Stimulated activated naive CD8-positive, alpha-beta T cell treated with anti-CD3 and anti-CD28 coated beads, Interleukin-15, Interleukin-2, amounts not matched to agents 100 ng/mL and 50 ng/mL, for 24 hours (primary cell): Measurements from ENCODE around the gene SNX6.
"Not testable (repeated sequence)": the region's sequence is repeated elsewhere in the genome, so short reads cannot be mapped to it uniquely, and the experiment has no call there.

Experiments
- H3K27ac Mint-ChIP-seq: one replicate; pipeline ENCODE4 v1.8.0; 2021; ENCODE audit warnings: mild to moderate bottlenecking, mixed read lengths
- H3K27me3 Mint-ChIP-seq: one replicate; pipeline ENCODE4 v1.8.0; 2021; ENCODE audit warnings: mixed read lengths
- H3K36me3 Mint-ChIP-seq: one replicate; pipeline ENCODE4 v1.8.0; 2021; ENCODE audit warnings: low read depth, mixed read lengths
- H3K4me1 Mint-ChIP-seq: one replicate; pipeline ENCODE4 v1.8.0; 2021; ENCODE audit warnings: low read depth, mixed read lengths
- H3K4me3 Mint-ChIP-seq: one replicate; pipeline ENCODE4 v1.8.0; 2021; ENCODE audit warnings: mild to moderate bottlenecking, mixed read lengths
- H3K9me3 Mint-ChIP-seq: one replicate; pipeline ENCODE4 v1.8.0; 2021; ENCODE audit warnings: mixed read lengths

SNX6 gene

DNA sequence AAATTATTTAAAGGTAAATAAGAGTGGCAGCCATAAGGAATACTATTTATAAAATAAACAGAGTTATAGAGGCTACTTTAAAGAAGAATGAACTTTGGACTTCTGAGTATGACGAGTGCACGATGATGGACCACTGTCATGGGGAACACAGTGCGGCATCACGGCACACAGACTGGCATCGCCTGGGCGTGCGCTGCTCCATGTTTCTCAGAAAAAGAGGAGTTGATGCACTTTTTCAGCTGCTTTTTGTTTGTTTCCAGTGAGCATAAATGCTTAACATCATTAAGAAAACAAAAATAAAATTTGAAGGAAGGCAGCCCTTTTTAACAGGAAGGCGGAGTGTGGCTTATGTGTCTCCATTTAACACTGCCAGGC is 67.2 kb downstream of the SNX6 start:
- no peaks in the 10 kb centered on the region for H3K9me3 Mint-ChIP-seq
- H3K27ac Mint-ChIP-seq, result no peak overlapping the region
- H3K36me3 Mint-ChIP-seq, result peaks cover 21% of the 10 kb centered on the region
- H3K4me1 Mint-ChIP-seq, result no peaks in the 10 kb centered on the region
- no peaks in the 10 kb centered on the region for H3K27me3 Mint-ChIP-seq
- no peak overlapping the region for H3K4me3 Mint-ChIP-seq

DNA sequence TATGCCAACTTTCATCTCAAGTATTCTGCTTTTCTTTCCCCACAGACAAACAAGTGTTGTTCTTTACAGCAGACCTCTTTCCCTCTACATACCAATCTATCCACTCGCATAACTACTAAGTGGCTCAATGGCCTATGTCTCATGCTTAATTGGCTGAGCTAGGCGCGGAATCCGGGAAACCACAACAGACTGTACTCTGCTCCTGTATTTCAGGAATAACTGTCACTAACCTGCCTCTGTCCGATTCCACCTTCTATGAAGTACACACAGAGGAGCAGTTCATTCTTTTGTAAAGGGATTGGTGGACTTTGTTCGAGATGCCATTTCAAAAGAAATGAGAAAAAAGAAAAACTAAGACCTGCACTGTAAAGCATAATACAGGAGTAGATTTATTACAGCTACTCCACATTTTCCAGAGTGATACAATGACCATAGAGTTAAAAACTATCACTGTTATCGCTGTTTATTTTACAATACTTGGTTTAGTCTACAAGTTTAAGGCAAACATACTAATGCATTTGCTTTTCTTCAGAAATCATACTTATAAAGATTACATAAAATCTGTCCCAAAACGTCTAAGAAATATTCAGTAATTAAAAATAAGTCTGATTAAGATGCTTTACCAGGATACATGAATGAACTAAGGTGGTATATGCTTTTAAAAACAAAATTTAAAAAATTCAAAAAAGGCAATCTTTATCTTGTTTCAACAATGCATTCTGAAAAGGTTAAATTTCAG is 67.7 kb downstream of the SNX6 start:
- not testable (repeated sequence) for H3K27me3 Mint-ChIP-seq, H3K4me1 Mint-ChIP-seq, H3K4me3 Mint-ChIP-seq, H3K27ac Mint-ChIP-seq, H3K9me3 Mint-ChIP-seq
- H3K36me3 Mint-ChIP-seq, result peaks cover 19% of the 10 kb centered on the region

DNA sequence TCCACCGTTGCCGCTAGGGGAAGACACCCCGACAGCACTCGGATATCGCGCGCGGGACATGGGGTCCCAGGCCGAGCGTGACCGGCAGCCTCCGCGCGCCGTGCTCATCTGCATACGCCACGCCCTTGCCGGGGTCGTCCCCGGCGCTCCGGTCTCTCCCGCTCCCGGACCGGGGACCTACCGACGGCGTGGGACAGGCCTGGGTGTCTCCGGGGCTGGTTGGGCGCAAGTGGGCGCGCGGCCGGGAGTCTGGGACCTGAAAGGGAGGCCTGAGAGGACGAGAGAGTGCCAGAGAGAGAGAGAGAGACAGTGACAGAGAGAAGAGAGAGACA is 73.5 kb downstream of the SNX6 start:
- H3K9me3 Mint-ChIP-seq, H3K27ac Mint-ChIP-seq, H3K36me3 Mint-ChIP-seq, H3K27me3 Mint-ChIP-seq, H3K4me3 Mint-ChIP-seq: not testable (repeated sequence)
- peaks cover 16% of the 10 kb centered on the region for H3K4me1 Mint-ChIP-seq

DNA sequence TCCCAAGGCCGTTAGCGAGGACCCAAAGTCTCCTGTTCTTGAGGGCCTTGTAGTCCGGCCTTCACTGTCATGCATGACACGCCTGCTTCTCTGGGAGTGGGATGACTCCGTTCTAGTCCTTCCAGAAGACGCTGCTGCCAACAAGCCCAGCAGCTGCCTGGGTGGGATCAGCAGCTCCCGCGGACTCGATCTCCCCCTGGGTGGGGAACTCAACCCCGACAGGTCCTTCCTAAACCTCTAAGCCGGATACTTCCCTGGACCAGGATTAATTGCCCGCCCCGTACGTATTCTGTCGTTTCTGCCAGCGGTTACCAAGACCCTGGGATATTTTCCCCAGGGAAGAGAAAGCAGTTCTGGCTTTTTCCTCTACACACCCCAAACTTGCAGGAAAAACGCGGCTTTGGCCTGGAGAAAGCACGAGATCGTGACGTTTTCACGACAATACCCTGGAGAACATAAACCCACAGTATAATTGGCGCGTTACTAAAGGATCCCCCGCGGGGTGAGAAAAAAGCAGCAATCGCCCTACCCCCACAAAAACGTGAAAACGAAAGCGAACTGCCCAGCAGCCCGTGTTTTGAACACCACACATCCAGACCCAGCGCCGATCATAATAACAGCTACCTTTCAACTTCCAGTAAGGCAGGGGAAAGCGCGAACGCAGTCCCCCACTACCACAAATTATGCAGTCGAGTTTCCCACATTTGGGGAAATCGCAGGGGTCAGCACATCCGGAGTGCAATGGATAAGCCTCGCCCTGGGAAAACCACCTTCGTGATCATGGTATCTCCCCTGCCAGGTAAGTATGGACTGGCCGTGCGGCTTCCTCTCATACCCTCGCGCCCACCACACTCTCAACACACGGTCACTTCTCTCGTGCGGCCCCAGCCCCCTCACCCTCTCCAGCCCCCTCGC is 74.1 kb downstream of the SNX6 start:
- H3K27me3 Mint-ChIP-seq, H3K36me3 Mint-ChIP-seq, H3K27ac Mint-ChIP-seq, H3K9me3 Mint-ChIP-seq, H3K4me3 Mint-ChIP-seq: not testable (repeated sequence)
- peaks cover 18% of the 10 kb centered on the region for H3K4me1 Mint-ChIP-seq

DNA sequence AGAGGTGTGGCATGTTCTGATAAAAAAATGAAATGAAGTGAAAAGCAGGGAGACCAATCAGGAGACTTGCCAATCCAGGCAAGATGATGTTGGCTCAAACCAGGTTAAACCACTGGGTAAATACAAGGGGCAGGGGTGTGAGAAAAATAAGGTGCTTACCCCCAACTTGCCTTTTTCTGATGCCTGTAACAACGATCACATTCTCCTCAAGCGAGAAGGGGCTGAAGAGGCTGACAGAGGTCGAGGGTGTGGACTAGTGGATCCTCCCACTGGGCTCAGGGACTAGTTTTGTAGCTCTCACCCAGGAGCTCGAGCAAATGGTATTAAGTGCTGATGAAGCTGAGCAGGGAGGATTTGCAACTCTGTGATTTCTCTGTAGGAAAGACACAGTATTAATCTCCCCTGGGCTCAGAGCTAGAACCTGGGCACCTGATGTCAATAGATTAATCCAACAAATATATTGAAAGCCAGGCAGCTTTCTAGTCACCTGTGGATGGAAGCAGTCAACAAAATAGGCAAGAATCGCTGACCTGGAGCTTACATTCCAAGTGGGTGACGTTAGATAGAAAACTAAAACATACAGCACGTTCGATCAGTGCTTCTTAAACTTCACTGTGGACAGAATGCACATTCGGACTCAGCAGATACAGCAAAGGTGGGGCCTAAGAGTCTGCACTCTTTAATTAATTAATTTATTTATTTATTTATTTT is 75.3 kb downstream of the SNX6 start:
- Mint-ChIP-seq H3K4me3 (peak overlapping the region; percentile 35), H3K27me3 (no peaks in the 10 kb centered on the region), H3K27ac (peak overlapping the region; percentile 66), H3K9me3 (no peaks in the 10 kb centered on the region), H3K4me1 (peaks cover 18% of the 10 kb centered on the region), H3K36me3 (no peaks in the 10 kb centered on the region)

DNA sequence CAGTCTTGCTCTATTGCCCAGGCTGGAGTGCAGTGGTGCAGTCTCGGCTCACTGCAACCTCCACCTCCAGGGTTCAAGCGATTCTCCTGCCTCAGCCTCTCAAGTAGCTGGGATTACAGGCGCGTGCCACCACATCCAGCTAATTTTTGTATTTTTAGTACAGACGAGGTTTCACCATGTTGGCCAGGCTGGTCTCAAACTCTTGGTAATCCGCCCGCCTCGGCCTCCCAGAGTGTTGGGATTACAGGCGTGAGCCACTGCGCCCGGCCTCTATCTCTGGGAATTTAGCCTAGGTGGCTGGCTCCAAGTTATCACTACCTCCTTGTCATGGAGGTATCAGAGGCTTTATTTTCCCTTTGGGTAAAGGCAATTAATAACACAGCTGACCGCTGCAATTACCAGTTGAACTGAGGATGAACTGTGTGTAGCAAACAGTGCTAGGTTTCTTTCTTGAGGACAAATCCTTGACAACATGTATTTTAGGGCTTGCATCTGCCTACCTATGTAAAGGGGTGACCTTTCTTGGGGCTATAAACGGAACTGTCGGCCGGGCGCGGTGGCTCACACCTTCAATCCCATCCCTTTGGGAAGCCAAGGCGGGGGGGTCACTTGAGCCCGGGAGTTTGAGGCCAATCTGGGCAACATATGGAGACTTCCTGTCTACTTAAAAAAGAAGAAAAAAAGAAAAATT is 80.5 kb downstream of the SNX6 start:
- H3K27me3 Mint-ChIP-seq, H3K9me3 Mint-ChIP-seq, H3K27ac Mint-ChIP-seq, H3K36me3 Mint-ChIP-seq, H3K4me3 Mint-ChIP-seq: not testable (repeated sequence)
- H3K4me1 Mint-ChIP-seq, result peaks cover 12% of the 10 kb centered on the region

DNA sequence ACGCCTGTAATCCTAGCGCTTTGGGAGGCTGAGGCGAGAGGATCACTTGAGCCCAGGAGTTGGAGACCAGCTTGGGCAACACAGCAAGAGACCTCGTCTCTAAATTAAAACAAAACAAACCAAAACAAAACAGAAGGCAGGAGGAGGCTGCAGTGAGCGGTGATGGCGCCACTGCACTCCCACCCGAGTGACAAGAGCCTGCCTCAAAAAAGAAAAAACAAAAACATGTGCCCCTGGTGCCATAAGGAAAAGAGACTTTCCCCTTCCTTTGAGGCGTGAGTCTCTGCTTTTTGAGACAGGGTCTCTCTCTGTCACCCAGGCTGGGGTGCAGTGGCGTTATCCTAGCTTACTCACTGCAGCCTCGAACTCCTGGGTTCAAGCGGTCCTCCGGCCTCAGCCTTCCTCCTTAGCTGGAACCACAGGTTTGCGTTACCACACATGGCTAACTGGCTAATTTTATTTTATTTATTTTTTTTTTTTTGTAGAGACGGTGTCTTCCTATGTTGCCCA is 81.4 kb downstream of the SNX6 start:
- H3K4me1 Mint-ChIP-seq, result peaks cover 7% of the 10 kb centered on the region
- no peak overlapping the region for H3K27ac Mint-ChIP-seq
- H3K36me3 Mint-ChIP-seq, result no peaks in the 10 kb centered on the region
- no peaks in the 10 kb centered on the region for H3K9me3 Mint-ChIP-seq
- no peaks in the 10 kb centered on the region for H3K27me3 Mint-ChIP-seq
- H3K4me3 Mint-ChIP-seq, result no peak overlapping the region

DNA sequence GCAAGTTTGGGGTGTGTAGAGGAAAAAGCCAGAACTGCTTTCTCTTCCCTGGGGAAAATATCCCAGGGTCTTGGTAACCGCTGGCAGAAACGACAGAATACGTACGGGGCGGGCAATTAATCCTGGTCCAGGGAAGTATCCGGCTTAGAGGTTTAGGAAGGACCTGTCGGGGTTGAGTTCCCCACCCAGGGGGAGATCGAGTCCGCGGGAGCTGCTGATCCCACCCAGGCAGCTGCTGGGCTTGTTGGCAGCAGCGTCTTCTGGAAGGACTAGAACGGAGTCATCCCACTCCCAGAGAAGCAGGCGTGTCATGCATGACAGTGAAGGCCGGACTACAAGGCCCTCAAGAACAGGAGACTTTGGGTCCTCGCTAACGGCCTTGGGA is 82.8 kb downstream of the SNX6 start:
- H3K36me3 Mint-ChIP-seq, H3K4me3 Mint-ChIP-seq, H3K4me1 Mint-ChIP-seq, H3K27me3 Mint-ChIP-seq, H3K27ac Mint-ChIP-seq, H3K9me3 Mint-ChIP-seq: not testable (repeated sequence)

DNA sequence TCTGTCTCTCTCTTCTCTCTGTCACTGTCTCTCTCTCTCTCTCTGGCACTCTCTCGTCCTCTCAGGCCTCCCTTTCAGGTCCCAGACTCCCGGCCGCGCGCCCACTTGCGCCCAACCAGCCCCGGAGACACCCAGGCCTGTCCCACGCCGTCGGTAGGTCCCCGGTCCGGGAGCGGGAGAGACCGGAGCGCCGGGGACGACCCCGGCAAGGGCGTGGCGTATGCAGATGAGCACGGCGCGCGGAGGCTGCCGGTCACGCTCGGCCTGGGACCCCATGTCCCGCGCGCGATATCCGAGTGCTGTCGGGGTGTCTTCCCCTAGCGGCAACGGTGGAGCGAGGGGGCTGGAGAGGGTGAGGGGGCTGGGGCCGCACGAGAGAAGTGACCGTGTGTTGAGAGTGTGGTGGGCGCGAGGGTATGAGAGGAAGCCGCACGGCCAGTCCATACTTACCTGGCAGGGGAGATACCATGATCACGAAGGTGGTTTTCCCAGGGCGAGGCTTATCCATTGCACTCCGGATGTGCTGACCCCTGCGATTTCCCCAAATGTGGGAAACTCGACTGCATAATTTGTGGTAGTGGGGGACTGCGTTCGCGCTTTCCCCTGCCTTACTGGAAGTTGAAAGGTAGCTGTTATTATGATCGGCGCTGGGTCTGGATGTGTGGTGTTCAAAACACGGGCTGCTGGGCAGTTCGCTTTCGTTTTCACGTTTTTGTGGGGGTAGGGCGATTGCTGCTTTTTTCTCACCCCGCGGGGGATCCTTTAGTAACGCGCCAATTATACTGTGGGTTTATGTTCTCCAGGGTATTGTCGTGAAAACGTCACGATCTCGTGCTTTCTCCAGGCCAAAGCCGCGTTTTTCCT is 83.4 kb downstream of the SNX6 start:
- H3K27me3 Mint-ChIP-seq, H3K9me3 Mint-ChIP-seq, H3K4me1 Mint-ChIP-seq, H3K27ac Mint-ChIP-seq, H3K4me3 Mint-ChIP-seq, H3K36me3 Mint-ChIP-seq: not testable (repeated sequence)

DNA sequence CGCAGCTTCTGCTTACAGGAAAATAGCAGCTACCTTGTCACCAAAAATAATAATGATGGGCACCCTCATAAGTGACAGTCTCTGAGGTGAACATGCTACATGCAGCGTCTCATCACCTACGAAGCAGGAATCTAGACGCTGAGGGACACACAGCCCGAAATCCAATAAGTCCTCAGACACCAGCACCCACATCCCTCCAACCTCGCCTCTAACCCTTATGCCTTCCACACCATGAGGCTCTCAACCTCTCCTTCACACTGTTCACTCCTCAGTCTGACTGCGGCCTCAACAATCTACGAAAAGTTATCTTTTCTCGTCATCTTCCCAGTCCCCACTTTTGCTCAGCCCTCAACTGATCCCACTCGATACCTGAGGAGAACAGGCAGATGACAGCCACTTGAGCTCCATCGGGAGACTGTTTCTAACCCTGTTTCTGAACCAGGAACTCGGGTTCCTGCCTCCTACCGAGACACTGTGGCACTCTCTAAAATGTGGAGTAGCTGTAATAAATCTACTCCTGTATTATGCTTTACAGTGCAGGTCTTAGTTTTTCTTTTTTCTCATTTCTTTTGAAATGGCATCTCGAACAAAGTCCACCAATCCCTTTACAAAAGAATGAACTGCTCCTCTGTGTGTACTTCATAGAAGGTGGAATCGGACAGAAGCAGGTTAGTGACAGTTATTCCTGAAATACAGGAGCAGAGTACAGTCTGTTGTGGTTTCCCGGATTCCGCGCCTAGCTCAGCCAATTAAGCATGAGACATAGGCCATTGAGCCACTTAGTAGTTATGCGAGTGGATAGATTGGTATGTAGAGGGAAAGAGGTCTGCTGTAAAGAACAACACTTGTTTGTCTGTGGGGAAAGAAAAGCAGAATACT is 89.5 kb downstream of the SNX6 start:
- not testable (repeated sequence) for H3K27me3 Mint-ChIP-seq, H3K9me3 Mint-ChIP-seq, H3K36me3 Mint-ChIP-seq
- peak overlapping the region; percentile 97 for H3K27ac Mint-ChIP-seq
- H3K4me3 Mint-ChIP-seq, result peak overlapping the region; percentile 98
- H3K4me1 Mint-ChIP-seq, result peaks cover 34% of the 10 kb centered on the region

DNA sequence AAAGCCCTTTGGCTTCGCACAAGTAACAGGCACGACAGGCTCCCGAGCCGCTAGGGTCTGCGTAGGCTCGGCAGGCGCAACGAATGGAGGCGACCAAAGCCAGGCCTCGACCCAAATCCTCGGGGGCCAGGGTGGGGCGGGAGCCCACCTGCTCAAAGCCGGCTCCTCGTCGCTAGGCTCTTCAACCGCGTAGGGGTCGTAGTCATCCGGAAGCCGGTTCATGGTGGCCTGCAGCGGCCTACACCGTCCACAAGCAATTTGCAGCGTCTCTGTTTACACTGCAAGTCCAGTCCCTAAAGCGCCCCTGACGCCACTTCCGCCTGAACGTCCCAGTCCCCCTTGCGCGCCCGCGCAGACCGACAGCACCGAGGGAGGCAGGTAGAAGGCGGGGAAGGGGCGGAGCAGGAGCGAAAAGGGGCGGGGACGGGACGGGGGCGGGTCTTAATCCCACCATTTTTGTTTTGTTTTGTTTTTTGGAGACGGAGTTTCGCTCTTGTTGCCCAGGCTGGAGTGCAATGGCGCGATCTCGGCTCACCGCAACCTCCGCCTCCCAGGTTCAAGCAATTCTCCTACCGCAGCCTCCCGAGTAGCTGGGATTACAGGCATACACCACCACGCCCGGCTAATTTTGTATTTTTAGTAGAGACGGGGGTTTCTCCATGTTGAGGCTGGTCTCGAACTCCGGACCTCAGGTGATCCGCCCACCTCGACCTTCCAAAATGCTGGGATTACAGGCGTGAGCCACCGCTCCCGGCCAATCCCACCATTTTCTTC is 90.4 kb downstream of the SNX6 start, which contains the start of gene EAPP:
EAPP (minus strand) TSS at position 295 of the 774 bp plus-strand sequence; CDS start at position 222, 73 bp downstream.
- H3K27ac Mint-ChIP-seq, result peak within 1 kb of the TSS; percentile 97
- no peaks in the 10 kb centered on the region for H3K27me3 Mint-ChIP-seq
- peak within 1 kb of the TSS; percentile 98 for H3K4me3 Mint-ChIP-seq
- no peaks in the 10 kb centered on the region for H3K9me3 Mint-ChIP-seq
- H3K36me3 Mint-ChIP-seq, result peaks cover 5% of the 10 kb centered on the region
- H3K4me1 Mint-ChIP-seq, result peaks cover 35% of the 10 kb centered on the region

DNA sequence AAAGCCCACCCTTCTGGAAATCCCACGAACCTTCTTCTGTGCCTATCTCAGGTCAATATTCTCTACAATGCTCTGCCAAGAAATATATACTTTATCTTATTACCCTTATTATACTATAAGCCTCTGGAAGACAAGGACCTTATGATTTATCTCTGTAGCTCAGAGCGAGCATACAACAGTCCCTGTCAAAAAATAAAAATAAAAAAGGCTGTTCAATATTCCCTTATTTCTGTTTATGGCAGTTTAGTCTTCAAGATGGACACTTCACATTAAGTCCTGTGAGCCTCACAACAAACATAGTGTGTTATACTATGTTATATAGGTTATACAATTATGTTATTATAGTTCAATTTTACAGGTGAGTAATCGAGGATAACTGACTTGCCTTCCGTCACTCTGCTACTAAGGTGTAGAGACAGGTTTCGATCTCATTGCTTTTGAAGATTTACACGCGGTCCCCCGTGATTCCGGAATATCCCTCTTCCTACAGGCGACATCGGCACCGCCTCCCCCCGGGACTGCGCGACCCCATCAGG is 91.0 kb downstream of the SNX6 start:
- no peaks in the 10 kb centered on the region for H3K9me3 Mint-ChIP-seq
- peak overlapping the region; percentile 97 for H3K27ac Mint-ChIP-seq
- peaks cover 41% of the 10 kb centered on the region for H3K4me1 Mint-ChIP-seq
- H3K4me3 Mint-ChIP-seq, result peak overlapping the region; percentile 98
- H3K36me3 Mint-ChIP-seq, result peaks cover 11% of the 10 kb centered on the region
- H3K27me3 Mint-ChIP-seq, result no peaks in the 10 kb centered on the region
